Measurements from ENCODE around the gene SLC45A1.

DNA sequence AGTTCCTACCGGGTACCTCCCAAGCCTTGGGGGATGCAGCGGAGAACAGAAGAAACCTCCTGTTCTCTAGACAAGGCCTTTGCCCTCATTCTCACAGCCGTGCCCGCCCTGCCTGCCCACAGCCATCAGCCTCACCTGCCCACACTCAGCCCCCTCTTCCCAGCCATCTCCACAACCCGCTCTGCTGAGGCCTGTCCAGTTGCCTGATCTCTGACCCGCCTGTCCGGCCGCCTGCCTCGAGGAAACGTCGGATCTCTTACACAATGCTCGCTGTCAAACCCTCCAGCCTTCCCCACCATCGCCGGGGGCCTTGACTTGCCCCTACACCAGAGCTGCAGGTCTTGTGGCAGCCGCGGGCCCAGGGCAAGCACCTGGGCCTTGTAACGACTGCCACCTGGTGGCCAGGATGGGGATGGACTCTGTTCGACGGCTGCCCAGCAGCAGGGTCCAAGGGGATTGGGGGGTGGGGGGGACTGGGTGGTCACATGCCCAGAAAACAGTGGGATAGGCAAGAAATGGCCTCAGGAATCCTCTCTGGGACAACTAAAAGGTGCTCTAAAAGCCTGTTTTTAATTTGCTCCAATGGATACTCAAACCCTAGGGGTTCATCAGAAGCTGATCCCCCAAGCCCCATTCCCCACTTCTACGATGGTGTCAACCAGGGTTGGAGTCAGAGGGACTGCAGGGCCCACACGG, 31.0 kb downstream of the SLC45A1 start:
- TF ChIP-seq, protein P1, sequence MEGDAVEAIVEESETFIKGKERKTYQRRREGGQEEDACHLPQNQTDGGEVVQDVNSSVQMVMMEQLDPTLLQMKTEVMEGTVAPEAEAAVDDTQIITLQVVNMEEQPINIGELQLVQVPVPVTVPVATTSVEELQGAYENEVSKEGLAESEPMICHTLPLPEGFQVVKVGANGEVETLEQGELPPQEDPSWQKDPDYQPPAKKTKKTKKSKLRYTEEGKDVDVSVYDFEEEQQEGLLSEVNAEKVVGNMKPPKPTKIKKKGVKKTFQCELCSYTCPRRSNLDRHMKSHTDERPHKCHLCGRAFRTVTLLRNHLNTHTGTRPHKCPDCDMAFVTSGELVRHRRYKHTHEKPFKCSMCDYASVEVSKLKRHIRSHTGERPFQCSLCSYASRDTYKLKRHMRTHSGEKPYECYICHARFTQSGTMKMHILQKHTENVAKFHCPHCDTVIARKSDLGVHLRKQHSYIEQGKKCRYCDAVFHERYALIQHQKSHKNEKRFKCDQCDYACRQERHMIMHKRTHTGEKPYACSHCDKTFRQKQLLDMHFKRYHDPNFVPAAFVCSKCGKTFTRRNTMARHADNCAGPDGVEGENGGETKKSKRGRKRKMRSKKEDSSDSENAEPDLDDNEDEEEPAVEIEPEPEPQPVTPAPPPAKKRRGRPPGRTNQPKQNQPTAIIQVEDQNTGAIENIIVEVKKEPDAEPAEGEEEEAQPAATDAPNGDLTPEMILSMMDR (IDR thresholded peaks at IDR 0.05; ENCODE audit: low read depth, low read length) = peak; percentile 66
- no peak for TF ChIP-seq EZH2phosphoT487 (IDR thresholded peaks at IDR 0.05; ENCODE audit: low read depth)
